ENCODE results near the gene CST11. TPM values are rescaled to one million over a fixed set of nuclear protein-coding genes. Genes with fewer than 3 reads are reported as not detected.

CST11 gene
- total and polyA plus RNA-seq, 9 of the 15 experiments (the other 6 are each of a cell fraction or from before 2014, with no cell fraction given) = not detected

GRCh38 chr20:23434521-23435313 is 18.0 kb downstream of the CST11 start:
- no peaks in the 10 kb centered on the region for H3K36me3 ChIP-seq (ENCODE audit: control insufficient read depth, insufficient read depth, low read length)
- H3K9me1 ChIP-seq (ENCODE audit: control insufficient read depth, insufficient read depth, low read length) = no peaks in the 10 kb centered on the region
- FAIRE-seq (no peak), ATAC-seq (no peak; the same call in 2 of the 3 replicates), DNase-seq (ENCODE audit: extremely low read depth in 1 of 4, low spot score in 3 of 4) (no peak)
- H4K20me1 ChIP-seq (replicated peaks; ENCODE audit: control insufficient read depth, insufficient read depth, low read length) = no peaks in the 10 kb centered on the region
- POLR2A ChIA-PET = interaction anchor here (0.7 kb wide), 1 partner anchor 175 kb away, joined by 3 read pairs; no protein-coding TSS in a partner anchor
- H3K79me2 ChIP-seq (ENCODE audit: control insufficient read depth, insufficient read depth, low read length) = no peaks in the 10 kb centered on the region
- H3K27me3 ChIP-seq (ENCODE audit: control insufficient read depth in 2 of 2, insufficient read depth in 2 of 2, low read length in 2 of 2) = no peaks in the 10 kb centered on the region
- H3K4me2 ChIP-seq (ENCODE audit: insufficient read depth, low read length) = no peak overlapping the region
- CTCF ChIA-PET (ENCODE audit: low intra/inter-chr PET ratio) = no interaction called here
- no peak overlapping the region for H3K9ac ChIP-seq (ENCODE audit: insufficient read depth in 1 of 2, low read depth in 2 of 2, low read length in 2 of 2)
- no peak for TF ChIP-seq DMBX1 (CRISPR knock-in tag; IDR thresholded peaks at IDR 0.05; ENCODE audit: borderline replicate concordance)
- TF ChIP-seq MBD1 (CRISPR knock-in tag; IDR thresholded peaks at IDR 0.05) = no peak
- no peak for TF ChIP-seq ZNF253 (CRISPR knock-in tag; conservative IDR thresholded peaks at IDR 0.05)
- TF ChIP-seq EGR1 (conservative IDR thresholded peaks at IDR 0.05) = no peak
- no peak for TF ChIP-seq WHSC1 (IDR thresholded peaks at IDR 0.05; ENCODE audit: low read length)
- no peak for TF ChIP-seq ZFP1 (CRISPR knock-in tag; IDR thresholded peaks at IDR 0.05)
- no peak for TF ChIP-seq ZSCAN29 (IDR thresholded peaks at IDR 0.05)
- no peaks in the 10 kb centered on the region for H3K9me3 ChIP-seq (replicated peaks; ENCODE audit: control insufficient read depth, insufficient read depth, low read depth, low read length)
- no TSS peak for BruUV-seq (replicated peaks)
- H2AFZ ChIP-seq (ENCODE audit: low read depth, low read length) = no peak overlapping the region
- 11% methylated on average over 7 of the region's 7 CpGs for WGBS (ENCODE audit: insufficient coverage, low coverage, missing lambda C conversion rate)
- no peak overlapping the region for H3K4me3 ChIP-seq
- intact Hi-C loops (cut with micrococcal nuclease) (no loop called here), in situ Hi-C loops (cut with MboI) (loop anchor here (10.0 kb wide), 1 partner anchor 180 kb away; no protein-coding TSS in a partner anchor)
- H3K4me1 ChIP-seq (replicated peaks in 1 of 2; ENCODE audit: control insufficient read depth in 2 of 2, insufficient read depth in 2 of 2, low read length in 2 of 2) = peaks cover 4% of the 10 kb centered on the region in 2 experiments; a peak in 3 of 5 replicates
- H3K27ac ChIP-seq (ENCODE audit: extremely low read depth, low read depth, low read length) = no peak overlapping the region
